Effector memory CD4-positive, alpha-beta T cell (primary cell): ENCODE results near the gene TULP1.
A peak's percentile ranks its signal among the peaks of the same experiment; 100 is the strongest.
"Not testable (repeated sequence)": the region's sequence is repeated elsewhere in the genome, so short reads cannot be mapped to it uniquely, and the experiment has no call there.

Experiments used
- DNase-seq, 3 donors: peaks; one replicate each; pipeline ENCODE4 v3.0.0-alpha.2; 2020
- H3K27ac ChIP-seq: 2 replicates; pipeline ENCODE4 v1.7.0; 2013; ENCODE audit warnings: mild to moderate bottlenecking, low read length, moderate library complexity; ENCODE audit not compliant: insufficient read depth, poor library complexity, severe bottlenecking
- H3K27me3 ChIP-seq: replicated peaks from 2 replicates; pipeline ENCODE4 v1.7.0; 2013; ENCODE audit warnings: mild to moderate bottlenecking, low read length; ENCODE audit not compliant: insufficient read depth, control insufficient read depth, poor library complexity, severe bottlenecking
- H3K36me3 ChIP-seq: 2 replicates; pipeline ENCODE4 v1.7.0; 2013; ENCODE audit warnings: mild to moderate bottlenecking, low read length, moderate library complexity; ENCODE audit not compliant: control insufficient read depth, insufficient read depth
- H3K4me1 ChIP-seq: 2 replicates; pipeline ENCODE4 v1.7.0; 2013; ENCODE audit warnings: low read length, mild to moderate bottlenecking; ENCODE audit not compliant: control insufficient read depth, insufficient read depth, poor library complexity, severe bottlenecking
- H3K4me3 ChIP-seq: 2 replicates; pipeline ENCODE4 v1.7.0; 2013; ENCODE audit warnings: low read length, low read depth, mild to moderate bottlenecking; ENCODE audit not compliant: insufficient read depth, poor library complexity, severe bottlenecking
- H3K9me3 ChIP-seq: 2 replicates; pipeline ENCODE4 v1.7.0; 2013; ENCODE audit warnings: mild to moderate bottlenecking, low read length, moderate library complexity; ENCODE audit not compliant: control insufficient read depth

Gene TULP1

GRCh38 chr6:35522660-35523658, 10.3 kb upstream of the TULP1 start:
- H3K4me1 ChIP-seq = peaks cover 10% of the 10 kb centered on the region
- peak overlapping the region; percentile 18 for H3K4me3 ChIP-seq
- no peak overlapping the region for H3K27ac ChIP-seq
- peak; percentile 55 to 67 (median 59) for DNase-seq
- H3K27me3 ChIP-seq = no peaks in the 10 kb centered on the region
- H3K36me3 ChIP-seq = no peaks in the 10 kb centered on the region
- H3K9me3 ChIP-seq = no peaks in the 10 kb centered on the region

DNA sequence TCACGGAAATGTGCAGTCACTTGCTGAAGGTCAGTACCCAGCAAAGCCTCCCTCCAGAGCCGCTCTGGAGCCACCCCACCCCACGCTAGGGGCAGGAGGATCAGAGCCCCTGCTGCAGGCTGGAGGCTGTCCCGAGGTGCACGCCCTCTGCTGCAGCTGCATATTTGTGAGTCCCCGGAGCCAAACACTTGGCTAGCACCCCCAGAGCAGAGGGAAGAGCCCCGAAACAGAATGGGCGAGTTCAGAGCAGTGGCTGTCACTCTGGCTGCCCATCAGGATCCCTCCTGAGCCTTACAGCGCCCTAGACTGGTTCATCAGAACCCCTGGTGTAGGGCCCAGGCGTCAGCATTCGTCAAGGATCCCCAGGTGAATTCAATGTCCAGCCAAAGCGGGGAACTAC, 9.5 kb upstream of the TULP1 start:
- peaks cover 10% of the 10 kb centered on the region for H3K4me1 ChIP-seq
- H3K9me3 ChIP-seq = no peaks in the 10 kb centered on the region
- DNase-seq = no peak

DNA sequence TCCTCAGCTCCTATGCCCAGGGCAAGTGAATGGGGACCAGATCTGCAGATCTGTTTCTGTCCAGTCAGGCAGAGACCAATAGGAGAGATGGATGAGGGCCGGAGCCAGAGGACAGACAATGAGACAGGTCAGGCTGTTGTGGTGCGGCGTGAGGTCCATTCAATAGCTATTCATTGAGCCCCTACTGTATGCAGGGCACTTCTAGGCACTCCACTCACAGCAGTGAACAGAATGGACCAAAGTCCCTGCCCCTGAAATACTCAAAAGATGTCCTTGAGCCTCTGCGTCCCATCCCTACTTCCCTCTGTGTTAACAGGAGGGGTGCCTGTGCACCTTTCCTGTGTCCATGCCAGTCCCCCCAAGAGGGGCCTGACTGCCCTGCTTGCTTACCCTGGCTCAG, 8.5 kb upstream of the TULP1 start:
- no peak for DNase-seq
- no peaks in the 10 kb centered on the region for H3K36me3 ChIP-seq
- H3K4me3 ChIP-seq = no peak overlapping the region
- H3K27ac ChIP-seq = no peak overlapping the region
- H3K9me3 ChIP-seq = no peaks in the 10 kb centered on the region
- H3K4me1 ChIP-seq = peaks cover 10% of the 10 kb centered on the region
- no peaks in the 10 kb centered on the region for H3K27me3 ChIP-seq

More for the DNA sequence above, 9.5 kb upstream of the TULP1 start:
- Histone ChIP-seq H3K27me3 (no peaks in the 10 kb centered on the region), H3K36me3 (no peaks in the 10 kb centered on the region), H3K27ac (no peak overlapping the region), H3K4me3 (no peak overlapping the region)

- no peak overlapping the region for H3K4me3 ChIP-seq
- H3K27ac ChIP-seq = no peak overlapping the region
- DNase-seq = no peak
These were observed 6.8 kb upstream of the TULP1 start for GRCh38 chr6:35519313-35520015.

GRCh38 chr6:35518566-35519312, 6.0 kb upstream of the TULP1 start:
- DNase-seq = no peak
- H3K27ac ChIP-seq = no peak overlapping the region

More at GRCh38 chr6:35519313-35520015, 6.8 kb upstream of the TULP1 start:
- Histone ChIP-seq H3K36me3 (no peaks in the 10 kb centered on the region), H3K27me3 (no peaks in the 10 kb centered on the region), H3K4me1 (peaks cover 10% of the 10 kb centered on the region), H3K9me3 (no peaks in the 10 kb centered on the region)

GRCh38 chr6:35517978-35518377, 5.3 kb upstream of the TULP1 start:
- H3K9me3 ChIP-seq, DNase-seq, H3K36me3 ChIP-seq, H3K27me3 ChIP-seq, H3K27ac ChIP-seq, H3K4me3 ChIP-seq: not testable (repeated sequence)
- peaks cover 10% of the 10 kb centered on the region for H3K4me1 ChIP-seq

More at GRCh38 chr6:35518566-35519312, 6.0 kb upstream of the TULP1 start:
- Histone ChIP-seq H3K4me3 (no peak overlapping the region), H3K36me3 (no peaks in the 10 kb centered on the region), H3K4me1 (peaks cover 10% of the 10 kb centered on the region), H3K9me3 (no peaks in the 10 kb centered on the region), H3K27me3 (no peaks in the 10 kb centered on the region)

GRCh38 chr6:35516712-35517111, 4.0 kb upstream of the TULP1 start:
- H3K4me1 ChIP-seq = no peaks in the 10 kb centered on the region

GRCh38 chr6:35515939-35516338, 3.2 kb upstream of the TULP1 start:
- not testable (repeated sequence) for H3K4me3 ChIP-seq, DNase-seq, H3K36me3 ChIP-seq, H3K4me1 ChIP-seq, H3K27ac ChIP-seq, H3K9me3 ChIP-seq
- peaks cover 10% of the 10 kb centered on the region for H3K27me3 ChIP-seq

More at GRCh38 chr6:35516712-35517111, 4.0 kb upstream of the TULP1 start:
- Histone ChIP-seq H3K27ac (no peak overlapping the region), H3K4me3 (no peak overlapping the region), H3K9me3 (no peaks in the 10 kb centered on the region), H3K27me3 (peaks cover 5% of the 10 kb centered on the region), H3K36me3 (no peaks in the 10 kb centered on the region)
- no peak for DNase-seq

DNA sequence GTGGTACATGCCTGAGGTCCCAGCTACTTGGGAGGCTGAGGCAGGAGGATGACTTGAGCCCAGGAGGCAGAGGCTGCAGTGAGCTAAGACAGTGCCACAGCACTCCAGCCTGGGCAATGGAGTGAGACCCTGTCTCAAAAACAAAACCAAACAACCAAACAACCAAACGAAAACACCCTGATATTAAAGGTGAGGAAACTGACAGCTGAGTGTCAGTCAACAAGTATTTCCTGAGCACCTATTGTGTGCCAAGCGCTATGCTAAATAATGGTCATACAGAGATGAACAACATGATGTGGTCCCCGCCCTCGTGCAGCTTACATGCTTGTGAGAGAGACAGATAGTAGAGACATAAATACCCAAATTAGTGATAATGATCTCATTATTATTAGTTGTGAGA, 1.9 kb upstream of the TULP1 start:
- no peak overlapping the region for H3K27ac ChIP-seq
- H3K27me3 ChIP-seq = peaks cover 10% of the 10 kb centered on the region
- no peaks in the 10 kb centered on the region for H3K36me3 ChIP-seq
- DNase-seq = no peak
- peaks cover 4% of the 10 kb centered on the region for H3K4me1 ChIP-seq
- no peak overlapping the region for H3K4me3 ChIP-seq
- H3K9me3 ChIP-seq = no peaks in the 10 kb centered on the region
